ENCODE data around the gene ACSL1.

GRCh38 chr4:184757810-184758209 is 68.0 kb downstream of the ACSL1 start:
- TF ChIP-seq EZH2 (IDR thresholded peaks at IDR 0.05) (no peak), POLR2AphosphoS5 (IDR thresholded peaks at IDR 0.05; ENCODE audit: borderline replicate concordance, low read depth, low read length) (no peak)
